Measurements from ENCODE around the gene EEF1AKMT4. TPM values are rescaled to one million over a fixed set of nuclear protein-coding genes. Genes with fewer than 3 reads are reported as not detected.

EEF1AKMT4 gene
- total RNA-seq, 3 donors from 2014 or later (not counting 1 experiment from before 2014, with no cell fraction given) = 0.73 to 0.80 (median 0.79) TPM

GRCh38 chr3:184236033-184236410 is 13.4 kb upstream of the EEF1AKMT4 start:
- Mint-ChIP-seq H3K4me1 (peaks cover 6 to 8% of the 10 kb centered on the region in 2 donors), H3K4me3 (no peak overlapping the region), H3K9me3 (no peaks in the 10 kb centered on the region), H3K36me3 (peaks cover 7% of the 10 kb centered on the region), H3K27me3 (ENCODE audit: low read depth in 2 of 2) (peaks cover 22% of the 10 kb centered on the region in 2 donors), H3K27ac (no peak overlapping the region)
- Histone ChIP-seq H3K36me3 (ENCODE audit: control insufficient read depth, insufficient read depth, low read length) (no peaks in the 10 kb centered on the region), H3K9me3 (ENCODE audit: control insufficient read depth, insufficient read depth, low read length) (no peaks in the 10 kb centered on the region), H3K27ac (ENCODE audit: low read length) (no peak overlapping the region), H3K4me3 (ENCODE audit: low read length) (no peak overlapping the region), H3K4me1 (ENCODE audit: control insufficient read depth, insufficient read depth, low read length) (peaks cover 2% of the 10 kb centered on the region), H3K27me3 (ENCODE audit: control insufficient read depth, insufficient read depth, low read length) (peaks cover 14% of the 10 kb centered on the region)
- ATAC-seq (no peak), DNase-seq (no peak)
- no peak for TF ChIP-seq CTCF (IDR thresholded peaks at IDR 0.05)
- WGBS (ENCODE audit: insufficient coverage) = 89% methylated on average over 14 of the region's 14 CpGs
- intact Hi-C loops (cut with micrococcal nuclease) = no loop called here

- intact Hi-C loops (cut with micrococcal nuclease) = no loop called here
- Mint-ChIP-seq H3K27ac (no peak overlapping the region), H3K27me3 (ENCODE audit: low read depth in 2 of 2) (peaks cover 16% of the 10 kb centered on the region in 2 donors), H3K4me3 (no peak overlapping the region), H3K4me1 (peaks cover 0 to 2% of the 10 kb centered on the region in 2 donors), H3K9me3 (no peaks in the 10 kb centered on the region), H3K36me3 (peaks cover 1% of the 10 kb centered on the region)
- TF ChIP-seq CTCF (IDR thresholded peaks at IDR 0.05) = no peak
- no peak for DNase-seq
- Histone ChIP-seq H3K27ac (ENCODE audit: low read length) (no peak overlapping the region), H3K4me1 (ENCODE audit: control insufficient read depth, insufficient read depth, low read length) (no peaks in the 10 kb centered on the region), H3K4me3 (ENCODE audit: low read length) (no peak overlapping the region), H3K27me3 (ENCODE audit: control insufficient read depth, insufficient read depth, low read length) (peaks cover 8% of the 10 kb centered on the region), H3K9me3 (ENCODE audit: control insufficient read depth, insufficient read depth, low read length) (no peaks in the 10 kb centered on the region), H3K36me3 (ENCODE audit: control insufficient read depth, insufficient read depth, low read length) (no peaks in the 10 kb centered on the region)
- WGBS (ENCODE audit: insufficient coverage) = 83% methylated on average over 3 of the region's 3 CpGs
- ATAC-seq = no peak
Observed at GRCh38 chr3:184236636-184237035, 12.8 kb upstream of the EEF1AKMT4 start.

- no peak overlapping the region for H3K4me3 ChIP-seq (ENCODE audit: low read length)
- H3K4me1 ChIP-seq (ENCODE audit: control insufficient read depth, insufficient read depth, low read length) = no peaks in the 10 kb centered on the region
- peaks cover 2% of the 10 kb centered on the region for H3K36me3 ChIP-seq (ENCODE audit: control insufficient read depth, insufficient read depth, low read length)
- intact Hi-C loops (cut with micrococcal nuclease) = no loop called here
- Mint-ChIP-seq H3K9me3 (no peaks in the 10 kb centered on the region), H3K4me1 (no peaks in the 10 kb centered on the region), H3K27ac (no peak overlapping the region), H3K4me3 (no peak overlapping the region), H3K27me3 (ENCODE audit: low read depth in 2 of 2) (peaks cover 10% of the 10 kb centered on the region in 2 donors), H3K36me3 (no peaks in the 10 kb centered on the region)
- peaks cover 4% of the 10 kb centered on the region for H3K27me3 ChIP-seq (ENCODE audit: control insufficient read depth, insufficient read depth, low read length)
- H3K27ac ChIP-seq (ENCODE audit: low read length) = no peak overlapping the region
- ATAC-seq = no peak
- WGBS (ENCODE audit: insufficient coverage) = 82% methylated on average over 5 of the region's 7 CpGs
- DNase-seq = no peak
- TF ChIP-seq CTCF (IDR thresholded peaks at IDR 0.05) = no peak
- H3K9me3 ChIP-seq (ENCODE audit: control insufficient read depth, insufficient read depth, low read length) = no peaks in the 10 kb centered on the region
Observed at GRCh38 chr3:184237211-184237610, 12.3 kb upstream of the EEF1AKMT4 start.

DNA sequence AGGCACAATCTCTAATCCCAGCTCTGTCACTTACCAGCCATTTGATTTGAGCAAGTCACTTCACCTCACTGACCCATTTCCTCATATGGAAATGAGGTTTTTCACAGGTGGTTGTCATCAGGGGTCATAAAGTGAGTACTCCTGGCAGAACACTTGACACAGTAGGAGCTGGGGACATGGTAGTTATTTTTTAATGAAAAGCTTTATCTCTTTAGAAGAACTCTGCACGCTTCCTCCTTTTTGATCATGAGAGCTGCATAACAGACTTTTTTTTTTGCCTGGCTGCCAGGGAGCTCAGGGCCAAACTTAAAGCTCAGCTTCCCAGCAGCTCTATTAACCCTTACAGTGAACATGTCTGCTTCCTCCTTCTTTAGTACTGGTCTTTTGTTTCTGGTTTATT is 11.7 kb upstream of the EEF1AKMT4 start:
- intact Hi-C loops (cut with micrococcal nuclease) = no loop called here
- Mint-ChIP-seq H3K4me1 (no peaks in the 10 kb centered on the region), H3K4me3 (no peak overlapping the region), H3K27ac (no peak overlapping the region), H3K9me3 (no peaks in the 10 kb centered on the region), H3K27me3 (ENCODE audit: low read depth in 2 of 2) (peaks cover 4% of the 10 kb centered on the region in 2 donors), H3K36me3 (no peaks in the 10 kb centered on the region)
- peaks cover 8% of the 10 kb centered on the region for H3K36me3 ChIP-seq (ENCODE audit: control insufficient read depth, insufficient read depth, low read length)
- TF ChIP-seq CTCF (IDR thresholded peaks at IDR 0.05) = no peak
- H3K4me3 ChIP-seq (ENCODE audit: low read length) = no peak overlapping the region
- peaks cover 2% of the 10 kb centered on the region for H3K27me3 ChIP-seq (ENCODE audit: control insufficient read depth, insufficient read depth, low read length)
- H3K9me3 ChIP-seq (ENCODE audit: control insufficient read depth, insufficient read depth, low read length) = no peaks in the 10 kb centered on the region
- DNase-seq (no peak), ATAC-seq (no peak)
- no peak overlapping the region for H3K27ac ChIP-seq (ENCODE audit: low read length)
- no peaks in the 10 kb centered on the region for H3K4me1 ChIP-seq (ENCODE audit: control insufficient read depth, insufficient read depth, low read length)
- 33% methylated on average over 1 of the region's 1 CpG for WGBS (ENCODE audit: insufficient coverage)
